Left forelimb (tissue), 1 donor: ENCODE results near the gene WDR7.

Source experiments
- DNase-seq: peaks from one replicate; pipeline ENCODE4 v3.0.0-alpha.2; 2018; ENCODE audit warnings: low spot score

Gene WDR7

GRCh38 chr18:57043241-57043640, 392.1 kb downstream of the WDR7 start:
- DNase-seq: no peak

DNA sequence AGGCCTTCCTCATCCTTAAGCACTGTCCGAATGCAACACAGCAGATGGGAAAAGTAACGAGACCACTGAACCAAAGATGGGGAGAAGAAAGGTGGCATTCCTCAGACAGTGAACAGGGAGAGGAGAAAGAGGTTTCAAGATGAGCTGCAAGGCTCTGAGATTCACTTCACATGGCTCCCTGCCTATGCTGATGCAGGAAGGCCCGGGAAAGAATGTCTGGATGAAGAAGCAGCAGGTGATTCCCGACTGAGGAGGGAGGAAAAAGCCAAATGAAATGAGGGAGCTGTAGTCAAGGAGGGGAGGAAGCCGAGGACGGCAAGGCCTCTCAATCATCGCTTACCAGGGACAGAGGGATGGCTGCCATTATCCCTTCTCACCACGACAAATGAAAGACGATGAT, 397.2 kb downstream of the WDR7 start:
- no peak for DNase-seq

GRCh38 chr18:57048859-57049258, 397.7 kb downstream of the WDR7 start:
- no peak for DNase-seq

DNA sequence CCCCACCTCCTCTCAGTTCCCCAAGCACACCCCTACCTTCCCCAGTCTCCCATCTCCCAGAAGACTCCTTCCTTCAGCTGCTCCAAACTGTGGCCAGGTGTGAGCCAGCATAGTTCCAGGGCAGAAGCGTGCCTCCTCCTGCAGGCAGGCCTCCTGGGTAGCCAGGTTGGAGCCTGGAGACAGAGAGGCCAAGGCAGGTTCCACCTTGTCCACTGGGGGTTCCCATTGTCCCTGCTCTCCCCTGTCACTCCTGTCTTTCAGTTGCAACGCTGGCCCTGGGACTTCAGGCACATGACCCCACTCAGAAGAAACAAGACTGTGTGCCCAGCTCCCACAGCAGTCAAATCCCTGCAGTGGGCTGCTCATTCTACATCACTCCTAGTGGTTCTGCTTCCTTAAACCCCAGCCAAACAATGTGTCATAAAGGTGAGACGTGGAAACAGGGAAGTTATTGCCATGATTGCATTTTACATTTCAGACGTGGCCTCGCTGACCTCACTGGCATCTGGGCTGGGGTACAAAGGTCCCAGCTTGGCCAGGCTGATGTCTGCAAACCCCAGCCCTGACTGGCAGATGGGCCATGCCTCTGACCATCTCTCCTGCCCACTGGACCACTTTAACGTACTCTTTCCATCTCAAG, 399.3 kb downstream of the WDR7 start:
- no peak for DNase-seq

- DNase-seq: no peak
Measured at GRCh38 chr18:57051021-57051656, 400.0 kb downstream of the WDR7 start.

DNA sequence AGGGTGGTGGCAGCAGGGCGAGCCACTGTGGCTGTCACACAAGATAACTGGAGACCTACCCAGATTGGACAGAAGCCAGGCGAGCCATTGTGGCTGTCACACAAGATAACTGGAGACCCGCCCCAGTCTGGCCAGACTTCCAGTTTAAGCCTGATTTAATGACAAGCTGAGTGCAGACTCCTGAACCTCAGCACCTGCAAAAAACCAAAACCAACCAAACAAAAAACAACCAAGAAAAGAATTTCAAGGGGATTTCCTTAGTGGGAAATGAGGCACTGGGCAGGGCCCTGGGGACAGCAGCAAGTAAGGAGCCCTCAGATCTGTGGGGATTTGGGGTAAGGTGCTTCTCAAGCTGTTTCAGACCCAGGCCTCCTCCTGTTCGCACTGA, 400.5 kb downstream of the WDR7 start:
- DNase-seq: no peak

- no peak for DNase-seq
Measured at GRCh38 chr18:57052173-57052572, 401.0 kb downstream of the WDR7 start.

- no peak for DNase-seq
Measured at GRCh38 chr18:57052759-57053158, 401.6 kb downstream of the WDR7 start.

DNA sequence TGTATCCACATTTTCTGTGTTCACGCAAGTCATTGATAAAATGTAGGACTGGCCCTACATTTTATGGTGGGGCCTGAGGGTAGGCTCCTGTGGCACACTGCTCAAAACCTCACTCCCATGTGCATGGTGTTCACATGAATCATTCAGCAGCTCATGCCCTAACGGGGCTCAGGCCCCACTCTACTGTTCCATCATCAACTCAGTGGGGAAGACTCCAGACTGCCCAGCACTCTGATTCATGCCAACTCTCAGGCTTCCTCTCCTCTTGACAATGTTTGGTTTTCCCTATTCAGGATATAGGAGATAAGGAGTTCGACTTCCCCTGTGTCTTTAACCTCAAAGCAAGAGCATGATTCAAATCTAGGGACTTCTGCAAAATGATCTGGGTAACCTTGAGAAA, 403.7 kb downstream of the WDR7 start:
- DNase-seq: no peak

DNA sequence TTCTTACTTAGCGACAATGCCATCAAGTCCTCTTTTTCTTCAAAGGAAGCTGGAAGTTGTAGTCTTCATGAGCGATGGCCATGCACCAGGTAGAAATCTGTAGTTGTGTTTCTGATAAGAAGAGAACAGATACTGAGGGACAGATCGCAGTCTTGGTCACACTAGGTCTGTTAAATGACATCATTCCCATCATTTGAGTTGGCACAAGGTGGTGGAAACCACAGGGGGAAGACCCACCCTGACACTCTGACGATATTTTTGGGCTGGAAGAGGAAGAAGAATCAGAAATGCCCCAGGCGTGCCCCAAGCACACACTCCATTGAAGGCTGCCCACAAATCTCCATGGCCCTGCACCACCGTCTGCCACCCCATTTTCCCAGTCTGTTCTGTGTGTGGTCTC, 406.7 kb downstream of the WDR7 start:
- DNase-seq: no peak

DNA sequence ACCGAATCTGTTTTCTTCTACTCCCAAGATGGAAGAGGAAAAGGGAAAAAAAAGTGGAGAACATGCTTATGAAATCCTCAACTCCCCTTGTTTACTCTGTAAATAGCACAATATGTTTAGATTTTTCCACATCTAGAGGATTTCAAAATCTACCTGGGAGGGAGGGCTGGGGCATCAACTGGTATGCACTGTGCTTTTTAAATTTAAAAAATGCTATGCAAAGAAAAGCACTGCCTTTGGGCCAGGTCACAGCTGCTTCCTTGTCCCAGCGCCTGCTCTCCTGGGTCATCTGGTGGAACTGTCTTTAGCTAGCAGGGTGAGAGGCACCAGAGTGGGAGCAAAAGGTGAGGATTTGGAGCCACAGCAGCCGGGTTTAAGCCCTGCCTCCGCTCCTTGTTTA, 407.6 kb downstream of the WDR7 start:
- no peak for DNase-seq

- DNase-seq: no peak
Measured at GRCh38 chr18:57059366-57059765, 408.2 kb downstream of the WDR7 start.

DNA sequence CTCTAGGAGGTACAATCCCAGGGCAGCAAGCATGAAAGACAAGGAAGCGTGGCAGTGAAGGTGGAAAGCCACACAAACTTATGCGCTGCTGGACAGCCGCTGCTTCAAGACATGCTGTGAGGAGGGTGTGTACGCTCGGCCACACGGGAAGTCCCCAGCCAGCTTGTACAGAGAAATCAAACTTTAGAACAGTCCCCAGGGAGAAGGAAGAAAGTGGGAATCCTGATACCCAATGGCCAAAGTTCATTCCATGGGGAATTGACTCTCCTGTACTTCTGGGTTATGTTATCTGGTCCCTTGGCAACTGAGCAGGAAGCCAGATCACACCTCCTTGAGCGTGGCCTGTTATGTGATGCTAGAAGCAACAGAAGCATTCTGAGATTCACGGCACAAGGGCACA, 409.7 kb downstream of the WDR7 start:
- no peak for DNase-seq

GRCh38 chr18:57062178-57062577, 411.0 kb downstream of the WDR7 start:
- no peak for DNase-seq

DNA sequence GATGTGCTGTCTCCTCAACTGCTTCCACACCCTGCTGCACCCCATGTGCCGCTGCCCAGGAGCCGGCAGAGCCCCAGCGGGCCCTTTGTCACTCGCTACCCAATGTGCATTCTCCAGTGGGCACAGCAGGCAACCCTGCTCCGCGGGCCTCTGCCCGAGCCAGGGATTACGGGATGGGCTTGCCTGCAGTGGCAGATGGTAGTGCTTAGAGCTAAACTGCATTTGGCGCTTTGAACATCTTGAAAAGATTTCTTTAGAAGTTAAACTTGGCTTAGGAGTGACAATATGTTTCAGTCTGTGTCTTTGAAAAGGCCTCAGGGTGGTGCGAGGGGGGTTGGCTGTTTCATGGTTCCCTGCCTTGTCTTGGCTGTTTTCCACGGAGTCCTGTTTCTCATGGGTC, 411.7 kb downstream of the WDR7 start:
- DNase-seq: no peak

DNA sequence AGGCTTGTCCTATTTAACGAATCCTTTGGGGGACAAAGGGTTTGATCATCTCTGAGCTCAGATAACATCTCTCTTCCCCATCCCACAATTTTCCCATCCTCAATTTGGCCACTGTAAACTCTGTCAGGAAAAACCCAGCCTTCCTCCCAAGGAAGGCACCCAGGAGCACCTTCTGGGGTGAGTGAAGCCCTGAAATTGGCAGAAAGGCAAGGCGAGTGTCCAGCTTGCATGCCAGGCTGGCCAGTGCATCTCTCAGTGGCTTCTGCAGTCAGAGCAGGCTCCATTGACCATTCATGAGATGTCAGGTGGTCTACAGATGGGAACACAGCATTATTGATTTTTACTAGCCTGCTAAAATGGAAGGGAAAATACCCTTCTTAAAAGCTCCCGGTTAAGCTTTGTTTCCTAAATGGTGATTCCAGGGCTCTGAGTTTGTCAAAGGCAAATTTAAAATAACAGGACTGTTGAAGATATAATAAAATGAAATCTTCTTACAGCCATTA, 412.5 kb downstream of the WDR7 start:
- DNase-seq: no peak

DNA sequence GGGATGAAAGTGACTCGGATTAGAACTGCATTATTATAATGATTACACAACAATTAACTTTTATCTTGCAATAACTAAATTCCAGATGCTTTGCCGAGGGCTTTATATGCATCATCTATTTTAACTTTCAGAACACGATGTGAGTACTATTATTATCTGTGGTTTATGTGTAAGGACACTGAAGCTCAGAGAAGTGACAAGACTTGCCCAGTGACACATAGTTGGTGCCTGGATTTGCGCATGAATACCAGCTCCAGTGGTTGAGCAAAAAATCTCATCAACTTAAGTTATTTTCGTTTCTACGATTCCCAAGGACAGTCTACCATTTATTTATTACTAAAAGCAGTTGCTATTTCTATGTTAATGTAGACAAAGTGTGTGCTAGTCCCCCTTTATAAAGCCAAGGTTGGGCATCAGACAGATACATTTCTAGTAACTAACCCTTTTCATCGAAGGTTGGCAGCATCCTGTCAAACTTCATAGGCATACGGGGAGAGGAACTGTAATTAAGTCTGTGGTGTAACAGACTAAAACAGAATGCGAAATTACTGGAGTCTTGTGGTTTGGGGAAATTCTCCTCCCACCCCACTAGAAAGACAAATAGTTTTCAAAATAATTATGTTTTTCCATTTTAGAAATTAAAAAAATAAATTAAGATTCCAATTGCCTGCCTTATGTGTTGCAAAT, 422.5 kb downstream of the WDR7 start:
- no peak for DNase-seq

GRCh38 chr18:57075716-57076400, 424.7 kb downstream of the WDR7 start:
- DNase-seq: no peak

DNA sequence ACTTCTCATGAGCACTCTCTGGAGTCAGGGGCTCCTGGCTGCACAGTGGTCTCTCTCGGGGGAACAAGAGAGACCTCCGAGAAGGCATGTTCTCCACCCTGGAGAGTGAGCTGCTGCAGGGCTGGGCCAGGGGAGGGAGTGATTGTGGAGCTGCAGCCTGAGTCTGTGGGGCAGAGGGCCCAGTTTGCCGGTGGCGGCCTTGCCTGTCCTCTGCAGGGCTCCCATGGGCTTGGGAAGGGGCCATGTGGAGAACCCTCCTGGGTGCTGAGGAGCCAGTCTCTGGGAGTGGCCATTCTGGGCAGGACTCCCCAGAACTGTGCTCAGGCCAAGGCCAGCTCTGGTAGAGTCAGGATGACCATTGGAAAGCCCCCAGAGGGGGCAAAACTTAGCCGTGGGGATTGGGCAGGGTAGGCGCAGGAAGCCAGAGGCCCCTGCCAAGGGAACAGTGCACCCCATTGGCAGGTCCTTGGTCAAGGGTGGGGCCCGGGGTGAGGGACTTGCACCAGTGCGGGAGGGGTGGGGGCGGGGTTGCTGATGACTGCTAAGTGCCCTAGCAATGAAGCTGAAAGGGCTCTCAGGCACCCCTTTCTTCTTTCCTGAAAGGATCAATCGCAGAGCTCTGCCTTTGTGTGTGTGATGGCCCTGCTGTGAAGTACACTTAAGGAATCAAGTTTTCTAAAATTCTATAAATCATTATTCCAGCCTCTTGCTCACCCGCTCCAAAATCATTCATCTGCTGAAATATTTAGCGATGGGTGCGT, 426.0 kb downstream of the WDR7 start:
- no peak for DNase-seq

- DNase-seq: no peak
Measured at GRCh38 chr18:57077786-57078552, 426.8 kb downstream of the WDR7 start.

DNA sequence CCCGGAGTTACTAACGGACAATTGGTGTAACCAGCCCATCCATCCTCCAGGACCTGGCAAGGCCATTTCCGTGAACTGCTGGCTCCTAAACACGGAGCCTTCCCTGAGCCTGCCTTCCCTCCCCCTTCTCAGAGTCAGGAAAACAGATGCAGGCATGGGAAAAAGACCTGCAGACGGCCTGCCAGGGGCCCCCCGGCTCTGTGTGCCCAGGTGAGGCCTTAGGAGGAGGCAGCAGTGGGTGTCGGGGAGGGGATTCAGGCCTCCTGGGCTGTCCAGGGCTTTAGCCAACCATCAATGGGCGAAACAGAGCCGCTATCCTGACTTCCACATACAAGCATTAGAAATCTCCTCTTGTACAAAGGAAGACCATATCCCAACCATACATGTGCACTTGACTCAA, 427.5 kb downstream of the WDR7 start:
- no peak for DNase-seq
